H9 (cell line): Measurements from ENCODE around the gene E2F7. TPM values are rescaled to one million over a fixed set of nuclear protein-coding genes. Genes with fewer than 3 reads are reported as not detected.

Source experiments
- DNase-seq: peaks from one replicate; pipeline ENCODE4 v3.0.0-alpha.2; 2017
- H2AFZ ChIP-seq: one replicate; pipeline ENCODE4 v1.6.1; 2013; ENCODE audit warnings: mild to moderate bottlenecking, low read length, control low read depth, moderate library complexity
- H2AK5ac ChIP-seq: 2 replicates; pipeline ENCODE4 v1.6.1; 2013; ENCODE audit warnings: low read length, control low read depth, mixed read lengths; ENCODE audit not compliant: insufficient read length
- H2BK120ac ChIP-seq: one replicate; pipeline ENCODE4 v1.6.1; 2013; ENCODE audit warnings: low read depth, mild to moderate bottlenecking, low read length, control low read depth, inconsistent platforms; ENCODE audit not compliant: poor library complexity, severe bottlenecking
- H2BK12ac ChIP-seq: 2 replicates; pipeline ENCODE4 v1.6.1; 2013; ENCODE audit warnings: low read length, control low read depth, mixed read lengths, low read depth; ENCODE audit not compliant: insufficient read length
- H2BK15ac ChIP-seq: 2 replicates; pipeline ENCODE4 v1.6.1; 2013; ENCODE audit warnings: low read depth, low read length, control low read depth
- H2BK20ac ChIP-seq: one replicate; pipeline ENCODE4 v1.6.1; 2013; ENCODE audit warnings: low read depth, mild to moderate bottlenecking, low read length, control low read depth, inconsistent platforms; ENCODE audit not compliant: poor library complexity, severe bottlenecking
- H2BK5ac ChIP-seq: 2 replicates; pipeline ENCODE4 v1.6.1; 2013; ENCODE audit warnings: low read length, control low read depth, mixed read lengths; ENCODE audit not compliant: insufficient read length
- H3K14ac ChIP-seq: 2 replicates; pipeline ENCODE4 v1.6.1; 2013; ENCODE audit warnings: low read length, control low read depth; ENCODE audit not compliant: insufficient read depth
- H3K18ac ChIP-seq: 2 replicates; pipeline ENCODE4 v1.6.1; 2013; ENCODE audit warnings: low read depth, mild to moderate bottlenecking, mixed read lengths, low read length, control low read depth; ENCODE audit not compliant: insufficient read length
- H3K23ac ChIP-seq: 2 replicates; pipeline ENCODE4 v1.6.1; 2013; ENCODE audit warnings: low read length, control low read depth, mixed read lengths, low read depth; ENCODE audit not compliant: insufficient read length
- H3K23me2 ChIP-seq: 2 replicates; pipeline ENCODE4 v1.6.1; 2013; ENCODE audit warnings: low read depth, mild to moderate bottlenecking, mixed read lengths, low read length, control low read depth; ENCODE audit not compliant: insufficient read length, poor library complexity, severe bottlenecking
- H3K27ac ChIP-seq: 2 replicates; pipeline ENCODE4 v1.5.1; 2013; ENCODE audit warnings: low read length, control low read depth, mixed read lengths, low read depth; ENCODE audit not compliant: insufficient read length
- H3K27me3 ChIP-seq: 2 replicates; pipeline ENCODE4 v1.6.1; 2013; ENCODE audit warnings: low read length, control low read depth, inconsistent platforms; ENCODE audit not compliant: insufficient read depth
- H3K4ac ChIP-seq: 2 replicates; pipeline ENCODE4 v1.6.1; 2013; ENCODE audit warnings: low read depth, mild to moderate bottlenecking, control low read depth, inconsistent platforms, low read length, moderate library complexity
- H3K4me1 ChIP-seq: 2 replicates; pipeline ENCODE4 v1.6.1; 2013; ENCODE audit warnings: low read length, control low read depth, inconsistent platforms; ENCODE audit not compliant: insufficient read depth
- H3K4me2 ChIP-seq: 2 replicates; pipeline ENCODE4 v1.6.1; 2013; ENCODE audit warnings: low read length, control low read depth, mixed read lengths; ENCODE audit not compliant: insufficient read length, insufficient read depth
- H3K56ac ChIP-seq: 2 replicates; pipeline ENCODE4 v1.6.1; 2013; ENCODE audit warnings: low read depth, mild to moderate bottlenecking, mixed read lengths, low read length, control low read depth; ENCODE audit not compliant: insufficient read length
- H3K79me1 ChIP-seq: 2 replicates; pipeline ENCODE4 v1.6.1; 2013; ENCODE audit warnings: low read depth, mild to moderate bottlenecking, moderate library complexity, low read length, control low read depth, inconsistent platforms; ENCODE audit not compliant: insufficient read depth, poor library complexity, severe bottlenecking
- H3K79me2 ChIP-seq: 2 replicates; pipeline ENCODE4 v1.6.1; 2013; ENCODE audit warnings: low read length, control low read depth, inconsistent platforms; ENCODE audit not compliant: insufficient read depth
- H3K9ac ChIP-seq: 2 replicates; pipeline ENCODE4 v1.6.1; 2013; ENCODE audit warnings: low read length, control low read depth, mixed read lengths; ENCODE audit not compliant: insufficient read length; ENCODE audit errors: extremely low read depth
- H3K9me3 ChIP-seq: one replicate; pipeline ENCODE4 v1.6.1; 2013; ENCODE audit warnings: low read depth, low read length, inconsistent platforms; ENCODE audit not compliant: control insufficient read depth
- H3T11ph ChIP-seq: one replicate; pipeline ENCODE4 v1.6.1; 2013; ENCODE audit warnings: mild to moderate bottlenecking, low read length, control low read depth, inconsistent platforms
- H4K20me1 ChIP-seq: one replicate; pipeline ENCODE4 v1.6.1; 2013; ENCODE audit not compliant: control insufficient read depth, insufficient read length, insufficient read depth
- H4K5ac ChIP-seq: 2 replicates; pipeline ENCODE4 v1.6.1; 2013; ENCODE audit warnings: low read depth, mild to moderate bottlenecking, mixed read lengths, low read length, control low read depth; ENCODE audit not compliant: insufficient read length
- H4K8ac ChIP-seq: replicated peaks from 2 replicates; pipeline ENCODE4 v1.6.1; 2013; ENCODE audit warnings: low read length, control low read depth, mixed read lengths, low read depth; ENCODE audit not compliant: insufficient read length
- H4K91ac ChIP-seq: 2 replicates; pipeline ENCODE4 v1.6.1; 2013; ENCODE audit warnings: low read depth, mild to moderate bottlenecking, moderate library complexity, mixed read lengths, low read length, control low read depth; ENCODE audit not compliant: insufficient read length
- H3K27ac Mint-ChIP-seq, 3 experiments: 2 replicates in 2 of 3; 3 replicates in 1 of 3; pipeline ENCODE4 v1.8.0; 2020 to 2021; ENCODE audit warnings: mixed read lengths in 3 of 3, mild to moderate bottlenecking in 1 of 3, moderate library complexity in 1 of 3
- H3K27me3 Mint-ChIP-seq: 2 replicates; pipeline ENCODE4 v1.8.0; 2021; ENCODE audit warnings: low read depth, mild to moderate bottlenecking, moderate library complexity, mixed read lengths
- H3K36me3 Mint-ChIP-seq, 3 experiments: 2 replicates in 2 of 3; 3 replicates in 1 of 3; pipeline ENCODE4 v1.8.0; 2020 to 2021; ENCODE audit warnings: low read depth in 3 of 3, mixed read lengths in 3 of 3; ENCODE audit not compliant: insufficient read depth in 1 of 3
- H3K4me1 Mint-ChIP-seq, 2 experiments: 2 replicates each; pipeline ENCODE4 v1.8.0; 2020; ENCODE audit warnings: mixed read lengths in 2 of 2
- H3K4me3 Mint-ChIP-seq, 2 experiments: 2 replicates in 1 of 2; 3 replicates in 1 of 2; pipeline ENCODE4 v1.8.0; 2020 to 2021; ENCODE audit warnings: mild to moderate bottlenecking in 2 of 2, mixed read lengths in 2 of 2, moderate library complexity in 1 of 2
- H3K9me3 Mint-ChIP-seq, 2 experiments: 2 replicates in 1 of 2; 3 replicates in 1 of 2; pipeline ENCODE4 v1.8.0; 2020; ENCODE audit warnings: mild to moderate bottlenecking in 2 of 2, mixed read lengths in 2 of 2, moderate library complexity in 1 of 2
- WGBS: extraction: QIAGEN DNeasy Blood & Tissue Kit; methylation state at CpG from one replicate; pipeline ENCODE4 v1.1.7; 2013; ENCODE audit warnings: missing lambda C conversion rate, low lambda C conversion rate, mixed read lengths; ENCODE audit not compliant: insufficient read length; ENCODE audit errors: extremely low coverage; 5-methylcytosine and 5-hydroxymethylcytosine counted together
- total RNA-seq: library from RNA; stranded (reverse); gene quantifications from 2 replicates; pipeline ENCODE4 v1.2.1, GENCODE V29; 2021
- TF ChIP-seq, protein P1 (sequence below): fragments of 200-600 bp; sonication (generic); conservative IDR thresholded peaks from 3 replicates; pipeline ENCODE4 v1.8.0; 2021; ENCODE audit warnings: antibody characterized with exemption, mild to moderate bottlenecking

Gene E2F7
- total RNA-seq, 1 experiment from 2014 or later, result 24.5 TPM

DNA sequence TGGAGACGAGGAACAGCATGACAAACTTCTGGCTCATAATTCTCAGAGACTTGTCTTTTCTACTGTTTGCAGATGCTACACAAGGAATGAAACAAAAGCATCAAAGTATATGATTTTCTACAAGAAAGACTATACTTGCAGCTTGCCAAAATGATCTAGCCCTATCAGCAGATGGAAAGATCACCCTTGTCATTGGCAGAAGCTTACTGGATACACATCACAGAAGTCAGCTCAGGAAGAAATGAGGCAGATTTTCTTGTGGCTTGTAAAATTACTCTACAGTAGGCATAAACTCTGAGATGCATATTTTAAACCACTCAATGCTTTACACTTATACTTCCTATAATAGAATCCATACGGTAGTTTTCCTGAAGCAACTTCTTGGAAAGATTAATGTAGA is 20.6 kb downstream of the E2F7 start:
- Histone ChIP-seq H3T11ph (no peak overlapping the region), H3K4me1 (no peaks in the 10 kb centered on the region), H3K27me3 (no peaks in the 10 kb centered on the region), H3K56ac (no peak overlapping the region), H2BK12ac (no peak overlapping the region), H3K23ac (no peak overlapping the region), H3K79me1 (no peaks in the 10 kb centered on the region), H2BK120ac (no peak overlapping the region), H4K91ac (no peak overlapping the region), H2BK5ac (no peak overlapping the region), H3K23me2 (no peaks in the 10 kb centered on the region), H3K79me2 (no peaks in the 10 kb centered on the region), H3K27ac (no peak overlapping the region), H4K5ac (no peak overlapping the region), H4K20me1 (no peaks in the 10 kb centered on the region), H2AFZ (no peak overlapping the region), H2BK15ac (no peak overlapping the region), H3K9ac (no peak overlapping the region), H3K9me3 (no peaks in the 10 kb centered on the region), H3K18ac (no peak overlapping the region), H3K14ac (no peak overlapping the region), H3K4ac (no peak overlapping the region), H3K4me2 (no peak overlapping the region), H4K8ac (no peak overlapping the region), H2BK20ac (no peak overlapping the region), H2AK5ac (no peak overlapping the region)
- no peak for DNase-seq
- WGBS, result no CpG with 5 or more reads among the region's 2 CpGs
- Mint-ChIP-seq H3K36me3 (peaks cover 51 to 88% (median 84%) of the 10 kb centered on the region in 3 experiments), H3K9me3 (no peaks in the 10 kb centered on the region), H3K27me3 (no peaks in the 10 kb centered on the region), H3K27ac (no peak overlapping the region), H3K4me3 (no peak overlapping the region), H3K4me1 (no peaks in the 10 kb centered on the region)
- TF ChIP-seq, protein P1, sequence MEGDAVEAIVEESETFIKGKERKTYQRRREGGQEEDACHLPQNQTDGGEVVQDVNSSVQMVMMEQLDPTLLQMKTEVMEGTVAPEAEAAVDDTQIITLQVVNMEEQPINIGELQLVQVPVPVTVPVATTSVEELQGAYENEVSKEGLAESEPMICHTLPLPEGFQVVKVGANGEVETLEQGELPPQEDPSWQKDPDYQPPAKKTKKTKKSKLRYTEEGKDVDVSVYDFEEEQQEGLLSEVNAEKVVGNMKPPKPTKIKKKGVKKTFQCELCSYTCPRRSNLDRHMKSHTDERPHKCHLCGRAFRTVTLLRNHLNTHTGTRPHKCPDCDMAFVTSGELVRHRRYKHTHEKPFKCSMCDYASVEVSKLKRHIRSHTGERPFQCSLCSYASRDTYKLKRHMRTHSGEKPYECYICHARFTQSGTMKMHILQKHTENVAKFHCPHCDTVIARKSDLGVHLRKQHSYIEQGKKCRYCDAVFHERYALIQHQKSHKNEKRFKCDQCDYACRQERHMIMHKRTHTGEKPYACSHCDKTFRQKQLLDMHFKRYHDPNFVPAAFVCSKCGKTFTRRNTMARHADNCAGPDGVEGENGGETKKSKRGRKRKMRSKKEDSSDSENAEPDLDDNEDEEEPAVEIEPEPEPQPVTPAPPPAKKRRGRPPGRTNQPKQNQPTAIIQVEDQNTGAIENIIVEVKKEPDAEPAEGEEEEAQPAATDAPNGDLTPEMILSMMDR, result no peak
